HL-60 (cell line): ENCODE data around the gene FARS2.

Experiments used
- DNase-seq, 2 experiments: peaks; one replicate each; pipeline ENCODE4 v3.0.0-alpha.2; 2010 to 2020; ENCODE audit warnings: low read depth in 1 of 2, low spot score in 1 of 2
- H3K27ac ChIP-seq: fragments of 250-450 bp; sonication (Bioruptor Pico); replicated peaks from 2 replicates; pipeline ENCODE4 v1.5.1; 2020; ENCODE audit warnings: mild to moderate bottlenecking, moderate library complexity
- H3K27me3 ChIP-seq: fragments of 250-450 bp; sonication (Bioruptor Pico); 2 replicates; pipeline ENCODE4 v1.5.1; 2021; ENCODE audit warnings: mild to moderate bottlenecking, moderate library complexity; ENCODE audit not compliant: insufficient read depth, poor library complexity, severe bottlenecking
- H3K4me3 ChIP-seq: replicated peaks from 2 replicates; pipeline ENCODE4 v1.5.1; 2011; ENCODE audit warnings: mild to moderate bottlenecking, control low read depth, low read length; ENCODE audit not compliant: insufficient read depth
- CTCF ChIP-seq: IDR thresholded peaks from one replicate; pipeline ENCODE4 v1.5.1; 2011; ENCODE audit warnings: low read length, control low read depth, inconsistent platforms; ENCODE audit not compliant: insufficient read depth
- GABPA ChIP-seq: IDR thresholded peaks from 2 replicates; pipeline ENCODE4 v1.6.1; 2012; ENCODE audit warnings: low read depth
- POLR2AphosphoS5 ChIP-seq: IDR thresholded peaks from 2 replicates; pipeline ENCODE4 v1.6.1; 2012; ENCODE audit warnings: low read depth
- REST ChIP-seq: IDR thresholded peaks from 2 replicates; pipeline ENCODE4 v1.6.1; 2012; ENCODE audit warnings: low read depth; ENCODE audit not compliant: insufficient replicate concordance
- SPI1 ChIP-seq: IDR thresholded peaks from 2 replicates; pipeline ENCODE4 v1.6.1; 2012; ENCODE audit warnings: low read depth, mild to moderate bottlenecking, borderline replicate concordance

FARS2 gene

GRCh38 chr6:5405976-5406375 is 144.7 kb downstream of the FARS2 start:
- H3K27ac ChIP-seq, result no peak overlapping the region
- DNase-seq, result no peak
- no peaks in the 10 kb centered on the region for H3K27me3 ChIP-seq
- no peak overlapping the region for H3K4me3 ChIP-seq
- TF ChIP-seq GABPA (no peak), CTCF (no peak), REST (no peak), SPI1 (no peak), POLR2AphosphoS5 (no peak)

GRCh38 chr6:5411414-5411813 is 150.1 kb downstream of the FARS2 start:
- no peak for DNase-seq
- H3K27me3 ChIP-seq, result no peaks in the 10 kb centered on the region

GRCh38 chr6:5412017-5412416 is 150.7 kb downstream of the FARS2 start:
- no peak for DNase-seq
- no peak for TF ChIP-seq CTCF
- TF ChIP-seq GABPA, result no peak
- TF ChIP-seq REST, result no peak
- TF ChIP-seq SPI1, result no peak
- TF ChIP-seq POLR2AphosphoS5, result no peak
- Histone ChIP-seq H3K27ac (no peak overlapping the region), H3K27me3 (no peaks in the 10 kb centered on the region), H3K4me3 (no peak overlapping the region)

More at GRCh38 chr6:5411414-5411813, 150.1 kb downstream of the FARS2 start:
- no peak overlapping the region for H3K4me3 ChIP-seq
- H3K27ac ChIP-seq, result no peak overlapping the region
- TF ChIP-seq GABPA (no peak), POLR2AphosphoS5 (no peak), REST (no peak), SPI1 (no peak), CTCF (no peak)
